Measurements from ENCODE around the gene PCYOX1L. TPM values are rescaled to one million over a fixed set of nuclear protein-coding genes. Genes with fewer than 3 reads are reported as not detected.

Gene PCYOX1L
- total and polyA plus RNA-seq, 9 of the 15 experiments (the other 6 are each of a cell fraction or from before 2014, with no cell fraction given) = 2.3 to 17.9 (median 6.0) TPM

DNA sequence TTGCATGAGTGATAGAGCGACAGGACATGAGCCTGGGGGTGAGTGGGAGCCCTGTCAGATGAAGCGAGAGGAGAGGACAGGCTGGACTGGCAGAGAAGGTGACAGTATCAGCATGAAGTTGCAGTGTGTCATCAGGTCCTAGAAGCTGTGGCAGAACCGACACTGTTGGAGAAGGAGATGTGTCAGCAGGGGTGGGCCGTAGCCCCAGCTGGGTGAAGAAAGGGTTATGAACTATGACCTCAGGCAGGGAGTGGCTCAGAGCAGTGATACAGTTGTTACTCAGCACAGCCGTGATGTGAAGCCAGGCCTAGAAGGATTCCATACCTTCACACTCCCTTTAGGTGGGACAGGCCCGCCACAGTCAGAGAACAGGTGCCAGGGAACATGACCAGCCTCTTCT, 7.6 kb downstream of the PCYOX1L start:
- intact Hi-C loops (cut with micrococcal nuclease) = loop anchor here (5.0 kb wide), 2 partner anchors 67 to 197 kb away; no protein-coding TSS in a partner anchor
- peak; percentile 69 for FAIRE-seq
- TF ChIP-seq ASH1L (IDR thresholded peaks at IDR 0.05; ENCODE audit: borderline replicate concordance, low read depth, partially characterized antibody) = no peak
- TF ChIP-seq DACH1 (IDR thresholded peaks at IDR 0.05; ENCODE audit: partially characterized antibody) = peak; percentile 18
- TF ChIP-seq JUND (IDR thresholded peaks at IDR 0.05; ENCODE audit: borderline replicate concordance, low read depth, low read length) = peak; percentile 26; the same call in 1 of the 2 replicates
- no peak; the same call in 2 of the 3 replicates for TF ChIP-seq JUND (tag; IDR thresholded peaks at IDR 0.05; ENCODE audit: borderline replicate concordance, low read depth, low read length)
- TF ChIP-seq, protein P1, sequence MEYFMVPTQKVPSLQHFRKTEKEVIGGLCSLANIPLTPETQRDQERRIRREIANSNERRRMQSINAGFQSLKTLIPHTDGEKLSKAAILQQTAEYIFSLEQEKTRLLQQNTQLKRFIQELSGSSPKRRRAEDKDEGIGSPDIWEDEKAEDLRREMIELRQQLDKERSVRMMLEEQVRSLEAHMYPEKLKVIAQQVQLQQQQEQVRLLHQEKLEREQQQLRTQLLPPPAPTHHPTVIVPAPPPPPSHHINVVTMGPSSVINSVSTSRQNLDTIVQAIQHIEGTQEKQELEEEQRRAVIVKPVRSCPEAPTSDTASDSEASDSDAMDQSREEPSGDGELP (CRISPR knock-in tag; IDR thresholded peaks at IDR 0.05; ENCODE audit: borderline replicate concordance) = peak; percentile 93
- TF ChIP-seq CTBP1 (IDR thresholded peaks at IDR 0.05; ENCODE audit: borderline replicate concordance) = no peak
- TF ChIP-seq CREB1 (IDR thresholded peaks at IDR 0.05) = 0 out of 2 replicates have a peak, but pooled peaks have one; percentile 56
- TF ChIP-seq CREB1 (CRISPR knock-in tag; IDR thresholded peaks at IDR 0.05) = no peak
- peak; percentile 11; the same call in 1 of the 2 replicates for TF ChIP-seq MTA2 (IDR thresholded peaks at IDR 0.05; ENCODE audit: low read depth)
- TF ChIP-seq HDAC1 (IDR thresholded peaks at IDR 0.05) = peak in 1 of 2 experiments; percentile 64; a peak in 1 of 4 replicates
- TF ChIP-seq RCOR1 (IDR thresholded peaks at IDR 0.05; ENCODE audit: borderline replicate concordance in 1 of 2, low read depth in 2 of 2, low read length in 2 of 2) = peak in 1 of 2 experiments; percentile 46; a peak in 1 of 4 replicates
- peak; percentile 35; the same call in 1 of the 2 replicates for TF ChIP-seq NFE2 (IDR thresholded peaks at IDR 0.05; ENCODE audit: low read depth)
- TF ChIP-seq KDM1A (IDR thresholded peaks at IDR 0.05) = 0 out of 4 replicates have a peak, but pooled peaks have one; percentile 36 to 55
- TF ChIP-seq FOSL1 (tag; conservative IDR thresholded peaks at IDR 0.05) = peak; percentile 69; the same call in 1 of the 2 replicates
- TF ChIP-seq, protein P2, sequence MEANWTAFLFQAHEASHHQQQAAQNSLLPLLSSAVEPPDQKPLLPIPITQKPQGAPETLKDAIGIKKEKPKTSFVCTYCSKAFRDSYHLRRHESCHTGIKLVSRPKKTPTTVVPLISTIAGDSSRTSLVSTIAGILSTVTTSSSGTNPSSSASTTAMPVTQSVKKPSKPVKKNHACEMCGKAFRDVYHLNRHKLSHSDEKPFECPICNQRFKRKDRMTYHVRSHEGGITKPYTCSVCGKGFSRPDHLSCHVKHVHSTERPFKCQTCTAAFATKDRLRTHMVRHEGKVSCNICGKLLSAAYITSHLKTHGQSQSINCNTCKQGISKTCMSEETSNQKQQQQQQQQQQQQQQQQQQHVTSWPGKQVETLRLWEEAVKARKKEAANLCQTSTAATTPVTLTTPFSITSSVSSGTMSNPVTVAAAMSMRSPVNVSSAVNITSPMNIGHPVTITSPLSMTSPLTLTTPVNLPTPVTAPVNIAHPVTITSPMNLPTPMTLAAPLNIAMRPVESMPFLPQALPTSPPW (CRISPR knock-in tag; IDR thresholded peaks at IDR 0.05) = 0 out of 2 replicates have a peak, but pooled peaks have one; percentile 25
- TF ChIP-seq NR2C1 (IDR thresholded peaks at IDR 0.05) = peak; percentile 95
- peak; percentile 97 for TF ChIP-seq NR2C1 (tag; IDR thresholded peaks at IDR 0.05)
- 0 out of 2 replicates have a peak, but pooled peaks have one; percentile 30 for TF ChIP-seq NFIC (IDR thresholded peaks at IDR 0.05)
- peak; percentile 94 for TF ChIP-seq NR2C2 (CRISPR knock-in tag; IDR thresholded peaks at IDR 0.05)
- peak; percentile 87 for TF ChIP-seq NR2C2 (tag; IDR thresholded peaks at IDR 0.05)
- TF ChIP-seq ZBTB7A (IDR thresholded peaks at IDR 0.05; ENCODE audit: borderline replicate concordance, control insufficient read depth, low read depth, low read length) = peak; percentile 29; the same call in 1 of the 2 replicates

More for the DNA sequence above, 7.6 kb downstream of the PCYOX1L start:
- H3K27ac ChIP-seq (ENCODE audit: extremely low read depth, low read depth, low read length) = no peak overlapping the region
- ATAC-seq (peak; percentile 73), DNase-seq (ENCODE audit: extremely low read depth in 1 of 4, low spot score in 3 of 4) (peak; percentile 66 to 78 (median 66))
- no peaks in the 10 kb centered on the region for H3K9me3 ChIP-seq (replicated peaks; ENCODE audit: control insufficient read depth, insufficient read depth, low read depth, low read length)
- H3K79me2 ChIP-seq (ENCODE audit: control insufficient read depth, insufficient read depth, low read length) = no peaks in the 10 kb centered on the region
- H3K4me2 ChIP-seq (ENCODE audit: insufficient read depth, low read length) = peak overlapping the region; percentile 20; the same call in 1 of the 2 replicates
- H3K36me3 ChIP-seq (ENCODE audit: control insufficient read depth, insufficient read depth, low read length) = no peaks in the 10 kb centered on the region
- H3K4me3 ChIP-seq = no peak overlapping the region
- no peak overlapping the region for H2AFZ ChIP-seq (ENCODE audit: low read depth, low read length)
- 24% methylated on average over 6 of the region's 6 CpGs for WGBS (ENCODE audit: insufficient coverage, low coverage, missing lambda C conversion rate)
- ChIA-PET CTCF (ENCODE audit: low intra/inter-chr PET ratio) (no interaction called here), POLR2A (interaction anchor here (0.6 to 1.6 kb wide), 7 partner anchors 12 to 83 kb away, joined by 3 to 5 read pairs (median 3); partner anchors contain the start of gene GRPEL2)
- no TSS peak for BruUV-seq (replicated peaks)
- H3K9me1 ChIP-seq (ENCODE audit: control insufficient read depth, insufficient read depth, low read length) = no peaks in the 10 kb centered on the region
- H3K9ac ChIP-seq (ENCODE audit: insufficient read depth in 1 of 2, low read depth in 2 of 2, low read length in 2 of 2) = peak overlapping the region in 1 of 2 experiments; percentile 47; a peak in 1 of 4 replicates
- no peaks in the 10 kb centered on the region for H3K27me3 ChIP-seq (ENCODE audit: control insufficient read depth in 2 of 2, insufficient read depth in 2 of 2, low read length in 2 of 2)
- H3K4me1 ChIP-seq (replicated peaks in 1 of 2; ENCODE audit: control insufficient read depth in 2 of 2, insufficient read depth in 2 of 2, low read length in 2 of 2) = peaks cover 23 to 25% of the 10 kb centered on the region in 2 experiments; a peak in 4 of 5 replicates
- H4K20me1 ChIP-seq (replicated peaks; ENCODE audit: control insufficient read depth, insufficient read depth, low read length) = no peaks in the 10 kb centered on the region
- in situ Hi-C loops (cut with MboI) = no loop called here

Data from K562 (cell line).